Neural progenitor cell (in vitro differentiated cells): Measurements from ENCODE around the gene RET.

Experiments
- CTCF ChIP-seq: fragments of 200-600 bp; sonication (generic); IDR thresholded peaks from 2 replicates; pipeline ENCODE4 v1.5.1; 2017; ENCODE audit warnings: antibody characterized with exemption, mild to moderate bottlenecking
- EZH2 ChIP-seq: fragments of 200-600 bp; sonication (generic); IDR thresholded peaks from 2 replicates; pipeline ENCODE4 v1.6.1; 2017; ENCODE audit warnings: antibody characterized with exemption, mild to moderate bottlenecking, moderate library complexity

DNA sequence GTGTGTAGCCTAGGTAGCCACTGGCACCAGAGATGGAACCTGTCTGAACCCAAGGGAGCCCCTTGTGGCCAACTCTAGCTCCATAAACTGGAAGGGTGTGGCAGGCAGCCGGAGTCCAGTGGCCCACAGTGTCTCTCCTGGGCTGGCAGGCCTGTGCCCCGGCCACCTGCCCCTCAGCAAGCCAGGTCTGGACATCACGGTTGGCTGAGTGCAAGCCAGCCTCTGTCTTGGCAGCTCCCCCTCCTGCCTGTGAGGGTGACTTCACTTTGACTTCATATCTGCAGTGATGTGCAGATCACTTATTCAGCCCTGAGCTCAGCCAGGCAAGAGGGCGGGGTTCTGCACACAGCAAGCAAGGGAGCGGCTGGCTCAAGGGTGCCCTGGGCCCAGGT is 1.3 kb upstream of the RET start:
- peak; percentile 49 for TF ChIP-seq CTCF
- TF ChIP-seq EZH2 = no peak
